Stomach (tissue), 4 donors: Measurements from ENCODE around the gene SLC4A3.

Source experiments
- CTCF ChIP-seq, 7 experiments: fragments of 450-650 bp in 4 of 7; fragments of 200-600 bp in 3 of 7; sonication (generic) in 3 of 7; IDR thresholded peaks; one replicate each; pipeline ENCODE4 v1.5.1; 2016 to 2019; ENCODE audit warnings: antibody characterized with exemption in 7 of 7, control low read depth in 2 of 7, mild to moderate bottlenecking in 1 of 7
- EP300 ChIP-seq: sonication (generic); formaldehyde crosslinking; IDR thresholded peaks from one replicate; pipeline ENCODE4 v1.6.1; 2017; ENCODE audit warnings: antibody characterized with exemption

DNA sequence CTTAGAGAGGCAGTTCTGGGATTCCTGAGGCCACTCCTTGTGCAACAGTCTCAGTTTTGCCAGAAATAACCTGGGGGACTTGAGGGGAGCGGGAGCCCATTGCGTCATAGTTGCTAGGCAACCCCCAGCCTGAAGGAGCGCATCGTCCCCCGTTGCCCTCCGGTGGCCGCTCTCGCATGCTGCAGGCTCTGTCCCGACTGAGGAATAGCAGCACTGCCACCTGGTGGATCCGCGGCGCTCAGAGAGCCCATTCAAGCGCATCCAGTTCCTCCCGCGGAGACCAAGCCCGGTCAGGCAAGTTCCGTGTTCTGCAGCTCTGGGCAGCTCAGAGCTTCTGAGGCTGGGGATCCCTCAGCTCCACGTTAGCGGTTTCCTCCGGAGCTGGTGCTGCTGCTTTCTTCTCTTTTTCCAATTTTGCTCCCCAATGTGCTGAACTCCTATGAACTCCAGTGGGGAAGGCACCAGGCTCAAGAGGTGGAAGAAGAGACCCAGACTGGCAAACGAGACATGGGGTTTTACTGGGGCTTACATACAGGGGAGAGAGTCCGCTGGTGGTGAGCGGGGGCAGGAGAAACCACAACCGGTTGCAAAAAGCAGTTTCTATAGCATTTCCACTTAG, 15.1 kb downstream of the SLC4A3 start:
- peak in 5 of 7 experiments; percentile 92 to 100 (median 98) for TF ChIP-seq CTCF (IDR thresholded peaks at IDR 0.05)
- no peak for TF ChIP-seq EP300
